GM23338 (cell line): ENCODE measurements around the gene SFTA2. TPM values are rescaled to one million over a fixed set of nuclear protein-coding genes. Genes with fewer than 3 reads are reported as not detected.

Source experiments
- ATAC-seq: fragments of 200-7000 bp; cut with Tn5 transposase; 3 replicates; pipeline ENCODE4 v1.9.1; 2020
- DNase-seq: peaks from one replicate; pipeline ENCODE4 v3.0.0-alpha.2; 2015; ENCODE audit warnings: low spot score
- H2AFZ ChIP-seq: fragments of 200-600 bp; sonication (generic); 2 replicates; pipeline ENCODE4 v1.8.0; 2016; ENCODE audit warnings: antibody characterized with exemption, mild to moderate bottlenecking, moderate library complexity
- H3F3A ChIP-seq: fragments of 200-600 bp; sonication (generic); replicated peaks from 2 replicates; pipeline ENCODE4 v1.8.0; 2017; ENCODE audit warnings: antibody characterized with exemption, mixed run types, low read depth
- H3K27ac ChIP-seq: fragments of 200-600 bp; sonication (generic); 2 replicates; pipeline ENCODE4 v1.6.1; 2016; ENCODE audit warnings: low read depth
- H3K27me3 ChIP-seq: fragments of 200-600 bp; sonication (generic); 2 replicates; pipeline ENCODE4 v1.8.0; 2016; ENCODE audit warnings: mild to moderate bottlenecking, mixed run types, moderate library complexity; ENCODE audit not compliant: insufficient read depth
- H3K36me3 ChIP-seq: fragments of 200-600 bp; sonication (generic); 2 replicates; pipeline ENCODE4 v1.8.0; 2016; ENCODE audit warnings: mild to moderate bottlenecking; ENCODE audit not compliant: insufficient read depth
- H3K4me1 ChIP-seq: fragments of 200-600 bp; sonication (generic); 2 replicates; pipeline ENCODE4 v1.8.0; 2016; ENCODE audit warnings: mild to moderate bottlenecking, moderate library complexity; ENCODE audit not compliant: insufficient read depth
- H3K4me2 ChIP-seq: fragments of 200-600 bp; sonication (generic); 2 replicates; pipeline ENCODE4 v1.7.1; 2017; ENCODE audit warnings: mixed run types
- H3K4me3 ChIP-seq: fragments of 200-600 bp; sonication (generic); 2 replicates; pipeline ENCODE4 v1.6.1; 2016; ENCODE audit warnings: mixed run types
- H3K79me2 ChIP-seq: fragments of 200-600 bp; sonication (generic); replicated peaks from 2 replicates; pipeline ENCODE4 v1.8.0; 2017; ENCODE audit warnings: mild to moderate bottlenecking; ENCODE audit not compliant: insufficient read depth
- H3K9me2 ChIP-seq: fragments of 200-600 bp; sonication (generic); 2 replicates; pipeline ENCODE4 v1.8.0; 2017; ENCODE audit not compliant: insufficient read depth
- H4K20me1 ChIP-seq: fragments of 200-600 bp; sonication (generic); replicated peaks from 2 replicates; pipeline ENCODE4 v1.8.0; 2017; ENCODE audit warnings: mild to moderate bottlenecking; ENCODE audit not compliant: insufficient read depth
- H3K27ac Mint-ChIP-seq: 2 replicates; pipeline ENCODE4 v1.8.0; 2020; ENCODE audit warnings: inconsistent platforms, mild to moderate bottlenecking, moderate library complexity, mixed read lengths
- H3K27me3 Mint-ChIP-seq: 3 replicates; pipeline ENCODE4 v1.8.0; 2022; ENCODE audit warnings: low read depth, mild to moderate bottlenecking, moderate library complexity, mixed read lengths, inconsistent platforms; ENCODE audit not compliant: insufficient read depth, poor library complexity
- H3K36me3 Mint-ChIP-seq: 3 replicates; pipeline ENCODE4 v1.8.0; 2021; ENCODE audit warnings: low read depth, mild to moderate bottlenecking, inconsistent platforms, moderate library complexity, mixed read lengths
- H3K4me1 Mint-ChIP-seq: 3 replicates; pipeline ENCODE4 v1.8.0; 2020; ENCODE audit warnings: mild to moderate bottlenecking, inconsistent platforms, mixed read lengths
- H3K4me3 Mint-ChIP-seq: 3 replicates; pipeline ENCODE4 v1.8.0; 2021; ENCODE audit warnings: moderate library complexity, mild to moderate bottlenecking, inconsistent platforms, mixed read lengths
- H3K9me3 Mint-ChIP-seq: 3 replicates; pipeline ENCODE4 v1.8.0; 2020; ENCODE audit warnings: moderate library complexity, mild to moderate bottlenecking, inconsistent platforms, mixed read lengths
- CREB1 ChIP-seq: fragments of 250-450 bp; sonication (Bioruptor Pico); IDR thresholded peaks from 2 replicates; pipeline ENCODE4 v1.5.0; 2020; ENCODE audit warnings: low read depth, mild to moderate bottlenecking, moderate library complexity
- CTCF ChIP-seq, 2 experiments: fragments of 200-600 bp in 1 of 2; sonication (generic) in 1 of 2; conservative IDR thresholded peaks; 2 replicates each; pipeline versions ENCODE4 v1.5.1 to v1.6.1; 2016 to 2017; ENCODE audit warnings: antibody characterized with exemption in 2 of 2, low read depth in 2 of 2, mild to moderate bottlenecking in 2 of 2, moderate library complexity in 1 of 2
- ETS1 ChIP-seq: IDR thresholded peaks from 2 replicates; pipeline ENCODE4 v1.6.1; 2016; ENCODE audit warnings: antibody characterized with exemption
- EZH2phosphoT487 ChIP-seq: fragments of 200-600 bp; sonication (generic); IDR thresholded peaks from one replicate; pipeline ENCODE4 v1.8.1; 2018; ENCODE audit warnings: antibody characterized with exemption; ENCODE audit not compliant: unreplicated experiment
- NANOG ChIP-seq: IDR thresholded peaks from 2 replicates; pipeline ENCODE4 v1.6.1; 2016; ENCODE audit warnings: antibody characterized with exemption, borderline replicate concordance
- POLR2AphosphoS5 ChIP-seq: IDR thresholded peaks from 2 replicates; pipeline ENCODE4 v1.6.1; 2016; ENCODE audit warnings: antibody characterized with exemption, low read depth
- ZNF114 ChIP-seq: fragments of 250-450 bp; sonication (Bioruptor Pico); IDR thresholded peaks from 2 replicates; pipeline ENCODE4 v1.5.0; 2020; ENCODE audit warnings: mild to moderate bottlenecking, moderate library complexity
- ZNF331 ChIP-seq: fragments of 250-450 bp; sonication (Bioruptor Pico); IDR thresholded peaks from 2 replicates; pipeline ENCODE4 v1.5.0; 2020; ENCODE audit warnings: low read depth, mild to moderate bottlenecking, moderate library complexity
- ZNF462 ChIP-seq: fragments of 250-450 bp; sonication (Bioruptor Pico); IDR thresholded peaks from 2 replicates; pipeline ENCODE4 v1.5.0; 2020; ENCODE audit warnings: mild to moderate bottlenecking, moderate library complexity
- polyA plus RNA-seq: library from polyadenylated mRNA; unstranded; fragments of >200 nt; fragmentation: Nextera tagmentation; extraction: Ambion mirVana; gene quantifications from 2 replicates; pipeline ENCODE4 v1.2.1, GENCODE V29; 2016
- total RNA-seq: library from RNA; depleted of rRNA; stranded (reverse); fragments of >200 nt; shearing (Covaris generic); gene quantifications from 2 replicates; pipeline ENCODE4 v1.2.3, GENCODE V29; 2014

SFTA2 gene
- total and polyA plus RNA-seq, 2 experiments from 2014 or later, result not detected

GRCh38 chr6:30932665-30933365 is 845 bp upstream of the SFTA2 start (continued):
- TF ChIP-seq CREB1 (CRISPR knock-in tag) (no peak), ZNF331 (no peak), ZNF114 (no peak), ETS1 (no peak), EZH2phosphoT487 (no peak), NANOG (no peak)

GRCh38 chr6:30931272-30931671 is 698 bp downstream of the SFTA2 start:
- peaks cover 29% of the 10 kb centered on the region for H3K36me3 Mint-ChIP-seq
- TF ChIP-seq ZNF114, result no peak
- Histone ChIP-seq H4K20me1 (no peaks in the 10 kb centered on the region), H2AFZ (no peak overlapping the region), H3F3A (no peaks in the 10 kb centered on the region), H3K27me3 (no peaks in the 10 kb centered on the region), H3K79me2 (no peaks in the 10 kb centered on the region), H3K27ac (no peak overlapping the region), H3K4me2 (no peak overlapping the region), H3K36me3 (no peaks in the 10 kb centered on the region), H3K4me3 (no peak overlapping the region), H3K4me1 (no peaks in the 10 kb centered on the region), H3K9me2 (no peaks in the 10 kb centered on the region)
- H3K27me3 Mint-ChIP-seq, result peaks cover 12% of the 10 kb centered on the region
- H3K9me3 Mint-ChIP-seq, result peaks cover 14% of the 10 kb centered on the region
- ATAC-seq (no peak), DNase-seq (no peak)
- H3K4me3 Mint-ChIP-seq, result no peak overlapping the region
- no peak overlapping the region for H3K27ac Mint-ChIP-seq
- H3K4me1 Mint-ChIP-seq, result peaks cover 3% of the 10 kb centered on the region; the same call in 2 of the 3 replicates

GRCh38 chr6:30930506-30930905 is 1.5 kb downstream of the SFTA2 start:
- no peaks in the 10 kb centered on the region for H3F3A ChIP-seq
- no peaks in the 10 kb centered on the region for H3K36me3 ChIP-seq
- Mint-ChIP-seq H3K27ac (no peak overlapping the region), H3K27me3 (peaks cover 12% of the 10 kb centered on the region), H3K9me3 (peaks cover 14% of the 10 kb centered on the region), H3K4me1 (peaks cover 3% of the 10 kb centered on the region; the same call in 1 of the 3 replicates), H3K4me3 (no peak overlapping the region), H3K36me3 (peaks cover 32% of the 10 kb centered on the region)
- H3K9me2 ChIP-seq, result no peaks in the 10 kb centered on the region
- no peaks in the 10 kb centered on the region for H3K4me1 ChIP-seq
- no peaks in the 10 kb centered on the region for H3K79me2 ChIP-seq
- H3K27me3 ChIP-seq, result no peaks in the 10 kb centered on the region
- ATAC-seq (no peak), DNase-seq (no peak)
- no peak overlapping the region for H3K27ac ChIP-seq
- H4K20me1 ChIP-seq, result no peaks in the 10 kb centered on the region
- no peak overlapping the region for H3K4me2 ChIP-seq
- no peak overlapping the region for H2AFZ ChIP-seq
- no peak overlapping the region for H3K4me3 ChIP-seq
- TF ChIP-seq CTCF (conservative IDR thresholded peaks at IDR 0.05; ENCODE audit: low read depth in 2 of 2) (no peak), ZNF462 (CRISPR knock-in tag) (no peak), ETS1 (no peak), ZNF114 (no peak), POLR2AphosphoS5 (no peak), NANOG (no peak)
